GM12878 (cell line): ENCODE results near the gene MCUB.

Experiments used
- BCL11A ChIP-seq: IDR thresholded peaks from 2 replicates; pipeline ENCODE4 v1.6.1; 2011; ENCODE audit warnings: low read depth, low read length
- BMI1 ChIP-seq: fragments of 450-650 bp; IDR thresholded peaks from 2 replicates; pipeline ENCODE4 v1.6.1; 2016; ENCODE audit warnings: mild to moderate bottlenecking, moderate library complexity, borderline replicate concordance
- MXI1 ChIP-seq: fragments of 150-350 bp; IDR thresholded peaks from 2 replicates; pipeline ENCODE4 v1.6.1; 2011; ENCODE audit warnings: low read depth, mild to moderate bottlenecking, inconsistent platforms, low read length, improper control_type of control experiment
- RAD21 ChIP-seq: IDR thresholded peaks from 2 replicates; pipeline ENCODE4 v1.6.1; 2011; ENCODE audit warnings: mild to moderate bottlenecking, low read depth, low read length, moderate library complexity; ENCODE audit not compliant: insufficient read depth
- RFX5 ChIP-seq: IDR thresholded peaks from 2 replicates; pipeline ENCODE4 v1.6.1; 2011; ENCODE audit warnings: low read depth, low read length, improper control_type of control experiment
- TF ChIP-seq, protein P1 (sequence below): IDR thresholded peaks from 2 replicates; pipeline ENCODE4 v1.6.1; 2012; ENCODE audit warnings: mild to moderate bottlenecking, low read depth, low read length
- TF ChIP-seq, protein P2 (sequence below): fragments of 450-650 bp; conservative IDR thresholded peaks from 2 replicates; pipeline ENCODE4 v1.6.1; 2017; ENCODE audit warnings: mild to moderate bottlenecking, moderate library complexity

DNA sequence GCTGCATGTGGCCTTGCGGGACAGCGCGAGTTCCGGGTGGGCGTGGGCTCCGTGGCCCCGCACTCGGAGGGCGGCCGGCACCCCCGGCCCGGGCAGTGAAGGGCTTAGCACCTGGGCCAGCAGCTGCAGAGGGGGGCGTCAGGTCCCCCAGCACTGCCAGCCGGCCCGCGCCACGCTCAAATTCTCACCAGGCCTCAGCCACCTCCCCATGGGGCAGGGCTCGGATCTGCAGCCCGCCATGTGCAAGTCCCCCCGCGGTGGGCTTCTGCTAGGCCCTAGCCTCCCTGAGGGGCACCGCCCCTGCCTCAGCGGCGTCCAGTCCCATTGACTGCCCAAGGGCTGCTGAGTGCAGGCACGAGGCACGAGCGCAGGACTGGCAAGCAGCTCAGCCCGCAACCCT, 2.6 kb upstream of the MCUB start:
- no peak for TF ChIP-seq RFX5
- TF ChIP-seq RAD21, result no peak
- no peak for TF ChIP-seq BMI1
- TF ChIP-seq, protein P1, sequence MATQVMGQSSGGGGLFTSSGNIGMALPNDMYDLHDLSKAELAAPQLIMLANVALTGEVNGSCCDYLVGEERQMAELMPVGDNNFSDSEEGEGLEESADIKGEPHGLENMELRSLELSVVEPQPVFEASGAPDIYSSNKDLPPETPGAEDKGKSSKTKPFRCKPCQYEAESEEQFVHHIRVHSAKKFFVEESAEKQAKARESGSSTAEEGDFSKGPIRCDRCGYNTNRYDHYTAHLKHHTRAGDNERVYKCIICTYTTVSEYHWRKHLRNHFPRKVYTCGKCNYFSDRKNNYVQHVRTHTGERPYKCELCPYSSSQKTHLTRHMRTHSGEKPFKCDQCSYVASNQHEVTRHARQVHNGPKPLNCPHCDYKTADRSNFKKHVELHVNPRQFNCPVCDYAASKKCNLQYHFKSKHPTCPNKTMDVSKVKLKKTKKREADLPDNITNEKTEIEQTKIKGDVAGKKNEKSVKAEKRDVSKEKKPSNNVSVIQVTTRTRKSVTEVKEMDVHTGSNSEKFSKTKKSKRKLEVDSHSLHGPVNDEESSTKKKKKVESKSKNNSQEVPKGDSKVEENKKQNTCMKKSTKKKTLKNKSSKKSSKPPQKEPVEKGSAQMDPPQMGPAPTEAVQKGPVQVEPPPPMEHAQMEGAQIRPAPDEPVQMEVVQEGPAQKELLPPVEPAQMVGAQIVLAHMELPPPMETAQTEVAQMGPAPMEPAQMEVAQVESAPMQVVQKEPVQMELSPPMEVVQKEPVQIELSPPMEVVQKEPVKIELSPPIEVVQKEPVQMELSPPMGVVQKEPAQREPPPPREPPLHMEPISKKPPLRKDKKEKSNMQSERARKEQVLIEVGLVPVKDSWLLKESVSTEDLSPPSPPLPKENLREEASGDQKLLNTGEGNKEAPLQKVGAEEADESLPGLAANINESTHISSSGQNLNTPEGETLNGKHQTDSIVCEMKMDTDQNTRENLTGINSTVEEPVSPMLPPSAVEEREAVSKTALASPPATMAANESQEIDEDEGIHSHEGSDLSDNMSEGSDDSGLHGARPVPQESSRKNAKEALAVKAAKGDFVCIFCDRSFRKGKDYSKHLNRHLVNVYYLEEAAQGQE, result no peak
- TF ChIP-seq, protein P2, sequence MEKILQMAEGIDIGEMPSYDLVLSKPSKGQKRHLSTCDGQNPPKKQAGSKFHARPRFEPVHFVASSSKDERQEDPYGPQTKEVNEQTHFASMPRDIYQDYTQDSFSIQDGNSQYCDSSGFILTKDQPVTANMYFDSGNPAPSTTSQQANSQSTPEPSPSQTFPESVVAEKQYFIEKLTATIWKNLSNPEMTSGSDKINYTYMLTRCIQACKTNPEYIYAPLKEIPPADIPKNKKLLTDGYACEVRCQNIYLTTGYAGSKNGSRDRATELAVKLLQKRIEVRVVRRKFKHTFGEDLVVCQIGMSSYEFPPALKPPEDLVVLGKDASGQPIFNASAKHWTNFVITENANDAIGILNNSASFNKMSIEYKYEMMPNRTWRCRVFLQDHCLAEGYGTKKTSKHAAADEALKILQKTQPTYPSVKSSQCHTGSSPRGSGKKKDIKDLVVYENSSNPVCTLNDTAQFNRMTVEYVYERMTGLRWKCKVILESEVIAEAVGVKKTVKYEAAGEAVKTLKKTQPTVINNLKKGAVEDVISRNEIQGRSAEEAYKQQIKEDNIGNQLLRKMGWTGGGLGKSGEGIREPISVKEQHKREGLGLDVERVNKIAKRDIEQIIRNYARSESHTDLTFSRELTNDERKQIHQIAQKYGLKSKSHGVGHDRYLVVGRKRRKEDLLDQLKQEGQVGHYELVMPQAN, result no peak
- no peak for TF ChIP-seq BCL11A
- no peak for TF ChIP-seq MXI1
